Measurements from ENCODE around the gene ATAD3B. TPM values are rescaled to one million over a fixed set of nuclear protein-coding genes. Genes with fewer than 3 reads are reported as not detected.

Gene ATAD3B
- total and polyA plus RNA-seq, 2 of the 13 experiments (the other 11 are each of a cell fraction or from before 2014, with no cell fraction given): 9.6 to 31.1 TPM

- TF ChIP-seq NKX3-1 (CRISPR knock-in tag; IDR thresholded peaks at IDR 0.05) (no peak), FLYWCH1 (CRISPR knock-in tag; IDR thresholded peaks at IDR 0.05) (no peak), IRX3 (CRISPR knock-in tag; IDR thresholded peaks at IDR 0.05; ENCODE audit: borderline replicate concordance, low read depth) (no peak), DDIT3 (CRISPR knock-in tag; IDR thresholded peaks at IDR 0.05) (no peak), PLSCR1 (CRISPR knock-in tag; IDR thresholded peaks at IDR 0.05; ENCODE audit: borderline replicate concordance) (no peak), ZBTB38 (CRISPR knock-in tag; IDR thresholded peaks at IDR 0.05) (no peak), ASH2L (IDR thresholded peaks at IDR 0.05; ENCODE audit: insufficient read length, low read depth, low read length) (no peak), TRIM22 (IDR thresholded peaks at IDR 0.05) (no peak), HHEX (CRISPR knock-in tag; IDR thresholded peaks at IDR 0.05) (no peak), CREB3 (CRISPR knock-in tag; IDR thresholded peaks at IDR 0.05) (no peak), JUNB (CRISPR knock-in tag; IDR thresholded peaks at IDR 0.05; ENCODE audit: borderline replicate concordance) (no peak), MEIS1 (CRISPR knock-in tag; IDR thresholded peaks at IDR 0.05; ENCODE audit: borderline replicate concordance) (no peak), ARHGAP35 (CRISPR knock-in tag; IDR thresholded peaks at IDR 0.05; ENCODE audit: borderline replicate concordance) (no peak), IKZF5 (CRISPR knock-in tag; IDR thresholded peaks at IDR 0.05) (peak; percentile 65; the same call in 1 of the 2 replicates), ZNF850 (CRISPR knock-in tag; conservative IDR thresholded peaks at IDR 0.05) (no peak), DZIP1 (CRISPR knock-in tag; IDR thresholded peaks at IDR 0.05) (no peak), TFAP4 (IDR thresholded peaks at IDR 0.05; ENCODE audit: borderline replicate concordance, low read depth) (peak; percentile 73; the same call in 1 of the 2 replicates), U2AF1 (optimal IDR thresholded peaks at IDR 0.05; ENCODE audit: low read depth, low read length) (no peak), NR2F1 (CRISPR knock-in tag; IDR thresholded peaks at IDR 0.05) (no peak; a peak in 1 of 4 replicates)
Observed at GRCh38 chr1:1437904-1438376, 33.6 kb upstream of the ATAD3B start (continued).
